Cerebellar nuclear complex (tissue), 1 donor: ENCODE results near the gene PSD4.

Source experiments
- DNase-seq, 2 experiments: peaks; one replicate each; lab custom pipeline; 2025; lab: John Stamatoyannopoulos, UW

The PSD4 gene

GRCh38 chr2:113184531-113185230 lies 10.9 kb downstream of the PSD4 start:
- no peak for DNase-seq

- no peak for DNase-seq
Measured at GRCh38 chr2:113185664-113186432, 12.1 kb downstream of the PSD4 start.

GRCh38 chr2:113186433-113186796 lies 12.6 kb downstream of the PSD4 start:
- no peak for DNase-seq

- DNase-seq = no peak
Measured at GRCh38 chr2:113187771-113188170, 14.0 kb downstream of the PSD4 start.

- DNase-seq = no peak
Measured at GRCh38 chr2:113190871-113191270, 17.1 kb downstream of the PSD4 start.

GRCh38 chr2:113192459-113193100 lies 18.8 kb downstream of the PSD4 start:
- no peak for DNase-seq

- DNase-seq = no peak
Measured at GRCh38 chr2:113195923-113196501, 22.2 kb downstream of the PSD4 start.

GRCh38 chr2:113196839-113197238 lies 23.1 kb downstream of the PSD4 start:
- DNase-seq = no peak

- no peak for DNase-seq
Measured at GRCh38 chr2:113197347-113198047, 23.7 kb downstream of the PSD4 start.

GRCh38 chr2:113198048-113198789 lies 24.4 kb downstream of the PSD4 start:
- no peak for DNase-seq

GRCh38 chr2:113198790-113199612 lies 25.2 kb downstream of the PSD4 start:
- DNase-seq = no peak

GRCh38 chr2:113200236-113200635 lies 26.5 kb downstream of the PSD4 start:
- no peak for DNase-seq

GRCh38 chr2:113200736-113201490 lies 27.1 kb downstream of the PSD4 start:
- no peak for DNase-seq

- DNase-seq = no peak
Measured at GRCh38 chr2:113201496-113202304, 27.9 kb downstream of the PSD4 start.

GRCh38 chr2:113202305-113203216 lies 28.8 kb downstream of the PSD4 start:
- DNase-seq = no peak

- no peak for DNase-seq
Measured at GRCh38 chr2:113203217-113203530, 29.4 kb downstream of the PSD4 start.

- DNase-seq = no peak
Measured at GRCh38 chr2:113203901-113204519, 30.2 kb downstream of the PSD4 start.
